ENCODE measurements around the gene BCL2. TPM values are rescaled to one million over a fixed set of nuclear protein-coding genes. Genes with fewer than 3 reads are reported as not detected.

Gene BCL2
- total RNA-seq, 1 donor from 2014 or later: 9.3 TPM

DNA sequence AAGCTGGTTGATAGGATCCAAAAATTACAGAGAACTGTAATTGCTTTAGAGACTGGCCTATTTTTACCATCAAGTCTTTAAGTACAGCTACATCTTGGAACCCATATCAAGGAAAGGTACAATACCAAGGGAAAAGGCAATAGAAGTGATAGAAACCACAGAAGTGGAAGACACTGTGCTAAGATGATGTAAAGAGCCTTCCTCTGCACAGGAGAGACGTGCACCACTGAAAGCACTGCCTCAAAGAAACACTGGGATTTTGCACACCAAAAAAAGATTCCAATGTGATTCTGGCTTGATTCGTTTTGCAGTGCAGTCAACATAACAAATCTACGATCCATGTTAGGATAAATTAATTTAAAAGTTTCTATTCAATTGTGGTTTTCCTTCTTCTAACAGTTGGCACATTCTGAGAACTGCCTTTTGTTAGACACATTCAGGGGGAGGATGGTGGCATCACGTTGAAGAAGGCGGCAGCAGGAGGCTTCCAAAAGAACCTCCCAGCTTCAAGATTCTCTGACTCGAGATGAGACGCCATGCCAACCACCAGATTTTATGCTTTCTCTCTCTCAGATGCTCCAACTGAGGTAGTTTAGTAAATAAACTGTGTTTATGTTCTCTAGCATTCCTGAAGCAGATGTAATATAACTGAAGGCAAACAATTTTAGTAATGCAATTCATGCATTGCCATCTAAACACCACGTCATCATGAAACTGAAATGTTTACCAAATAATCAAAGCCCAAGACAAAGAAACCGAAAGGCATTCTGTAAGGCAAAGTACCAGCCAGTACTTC, 102.9 kb downstream of the BCL2 start:
- Mint-ChIP-seq H3K9me3 (peaks cover 16% of the 10 kb centered on the region), H3K4me3 (no peak overlapping the region), H3K27me3 (ENCODE audit: low read depth) (no peaks in the 10 kb centered on the region), H3K4me1 (no peaks in the 10 kb centered on the region), H3K27ac (no peak overlapping the region), H3K36me3 (peaks cover 3% of the 10 kb centered on the region)
- no peak for DNase-seq (ENCODE audit: low spot score in 2 of 2, unreplicated experiment in 2 of 2)
- no peak for TF ChIP-seq CTCF (IDR thresholded peaks at IDR 0.05; ENCODE audit: unreplicated experiment)

GRCh38 chr18:63213936-63214671, 105.5 kb downstream of the BCL2 start:
- Mint-ChIP-seq H3K27me3 (ENCODE audit: low read depth) (no peaks in the 10 kb centered on the region), H3K36me3 (peaks cover 3% of the 10 kb centered on the region), H3K4me3 (no peak overlapping the region), H3K27ac (no peak overlapping the region), H3K4me1 (peaks cover 2% of the 10 kb centered on the region), H3K9me3 (peaks cover 10% of the 10 kb centered on the region)
- no peak for TF ChIP-seq CTCF (IDR thresholded peaks at IDR 0.05; ENCODE audit: unreplicated experiment)
- DNase-seq (ENCODE audit: low spot score in 2 of 2, unreplicated experiment in 2 of 2): no peak

DNA sequence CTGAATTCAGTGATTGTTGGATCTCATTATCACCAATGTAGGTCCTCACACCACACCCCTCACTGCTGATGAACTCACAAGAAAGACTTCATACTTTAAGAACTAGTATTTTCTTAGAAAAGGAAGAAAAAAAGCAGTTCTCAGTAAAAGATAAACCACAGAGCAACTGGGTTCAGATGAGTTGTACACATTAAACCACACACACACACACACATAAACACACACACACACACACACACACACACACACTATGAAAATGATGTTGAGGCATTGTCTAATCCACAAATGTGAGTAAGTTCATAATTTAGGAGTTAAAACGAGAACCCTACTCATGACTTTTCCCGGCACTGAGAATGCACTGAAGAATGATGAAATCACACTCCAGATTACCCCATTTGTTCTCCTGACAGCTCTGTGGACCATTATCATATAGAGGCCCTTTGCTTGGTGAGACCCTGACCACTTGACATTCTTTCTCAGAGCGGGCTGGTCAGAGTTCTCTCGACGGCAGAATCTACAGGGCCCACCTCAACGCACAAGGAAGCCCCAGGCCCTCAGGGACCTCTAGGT, 106.2 kb downstream of the BCL2 start:
- H3K4me1 Mint-ChIP-seq: peaks cover 2% of the 10 kb centered on the region
- H3K27ac Mint-ChIP-seq: no peak overlapping the region
- DNase-seq (ENCODE audit: low spot score in 2 of 2, unreplicated experiment in 2 of 2): no peak
- no peak for TF ChIP-seq CTCF (IDR thresholded peaks at IDR 0.05; ENCODE audit: unreplicated experiment)
- no peaks in the 10 kb centered on the region for H3K36me3 Mint-ChIP-seq
- no peaks in the 10 kb centered on the region for H3K27me3 Mint-ChIP-seq (ENCODE audit: low read depth)
- peaks cover 5% of the 10 kb centered on the region for H3K9me3 Mint-ChIP-seq
- H3K4me3 Mint-ChIP-seq: no peak overlapping the region

- Mint-ChIP-seq H3K27me3 (ENCODE audit: low read depth) (no peaks in the 10 kb centered on the region), H3K27ac (no peak overlapping the region), H3K36me3 (no peaks in the 10 kb centered on the region), H3K4me1 (peaks cover 2% of the 10 kb centered on the region), H3K9me3 (peaks cover 5% of the 10 kb centered on the region), H3K4me3 (no peak overlapping the region)
- no peak for TF ChIP-seq CTCF (IDR thresholded peaks at IDR 0.05; ENCODE audit: unreplicated experiment)
- no peak for DNase-seq (ENCODE audit: low spot score in 2 of 2, unreplicated experiment in 2 of 2)
Measured at GRCh38 chr18:63210521-63210920, 109.0 kb downstream of the BCL2 start.

DNA sequence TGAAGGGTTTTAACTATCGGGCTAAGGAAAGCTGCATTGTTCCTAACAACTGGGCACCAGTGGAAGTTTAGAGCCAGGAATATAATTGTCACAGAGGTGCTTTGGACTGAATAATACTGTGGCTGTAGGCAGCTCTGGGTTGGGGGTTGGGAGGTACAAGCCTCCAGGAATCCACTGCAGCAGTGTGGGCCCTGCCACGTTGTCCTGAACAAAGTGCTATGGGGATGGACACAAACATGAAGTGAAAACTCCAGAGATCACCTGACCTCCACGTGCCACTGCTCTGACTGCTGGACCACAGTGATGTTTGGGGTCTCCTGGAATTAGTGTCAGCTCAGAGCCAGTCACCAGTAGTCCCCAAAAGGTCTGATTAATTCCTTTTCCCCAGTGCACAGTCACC, 110.9 kb downstream of the BCL2 start:
- H3K27ac Mint-ChIP-seq: no peak overlapping the region
- DNase-seq (ENCODE audit: low spot score in 2 of 2, unreplicated experiment in 2 of 2): no peak
- peaks cover 2% of the 10 kb centered on the region for H3K4me1 Mint-ChIP-seq
- H3K9me3 Mint-ChIP-seq: no peaks in the 10 kb centered on the region
- no peak for TF ChIP-seq CTCF (IDR thresholded peaks at IDR 0.05; ENCODE audit: unreplicated experiment)
- no peak overlapping the region for H3K4me3 Mint-ChIP-seq
- no peaks in the 10 kb centered on the region for H3K27me3 Mint-ChIP-seq (ENCODE audit: low read depth)
- no peaks in the 10 kb centered on the region for H3K36me3 Mint-ChIP-seq

Data from mesothelial cell of epicardium (in vitro differentiated cells).